ENCODE measurements around the gene USP47. TPM values are rescaled to one million over a fixed set of nuclear protein-coding genes. Genes with fewer than 3 reads are reported as not detected.

The USP47 gene
- total RNA-seq, 2 experiments from 2014 or later, result 42.2 to 44.1 TPM

GRCh38 chr11:11865449-11865848, 23.7 kb downstream of the USP47 start:
- ChIA-PET POLR2A (interaction anchor here (0.6 to 1.6 kb wide), 2 partner anchors 14 to 18 kb away, joined by 3 to 4 read pairs; no protein-coding TSS in a partner anchor), CTCF (ENCODE audit: unreplicated experiment) (no interaction called here)
- intact Hi-C loops (cut with micrococcal nuclease; ENCODE audit: unreplicated experiment), result no loop called here
- no TSS peak for BruUV-seq (replicated peaks)
- Histone ChIP-seq H3K9me2 (ENCODE audit: insufficient read depth, low read length) (no peaks in the 10 kb centered on the region), H3K4me2 (ENCODE audit: low read length) (peak overlapping the region; percentile 42), H3K4me3 (ENCODE audit: low read depth, low read length, poor library complexity, severe bottlenecking) (peak overlapping the region; percentile 7), H3K27ac (ENCODE audit: low read depth, low read length, poor library complexity, severe bottlenecking) (peak overlapping the region; percentile 37), H3K4me1 (ENCODE audit: insufficient read depth, low read length, poor library complexity, severe bottlenecking) (peaks cover 24% of the 10 kb centered on the region), H4K20me1 (ENCODE audit: insufficient read depth, low read length) (no peaks in the 10 kb centered on the region; the same call in 1 of the 2 replicates), H3K9me3 (ENCODE audit: low read length) (peaks cover 20% of the 10 kb centered on the region), H3K79me2 (ENCODE audit: insufficient read depth, low read depth, low read length) (peaks cover 100% of the 10 kb centered on the region), H3K36me3 (ENCODE audit: insufficient read depth, low read length) (peaks cover 23% of the 10 kb centered on the region), H2AFZ (ENCODE audit: low read length) (no peak overlapping the region)
- TF ChIP-seq CTCF (conservative IDR thresholded peaks at IDR 0.05; ENCODE audit: low read length) (no peak), EZH2phosphoT487 (IDR thresholded peaks at IDR 0.05; ENCODE audit: borderline replicate concordance, low read depth, low read length) (no peak)
- no peak for DNase-seq (ENCODE audit: low spot score)

GRCh38 chr11:11866203-11866602, 24.4 kb downstream of the USP47 start:
- Histone ChIP-seq H3K27ac (ENCODE audit: low read depth, low read length, poor library complexity, severe bottlenecking) (peak overlapping the region; percentile 1), H3K9me3 (ENCODE audit: low read length) (peaks cover 20% of the 10 kb centered on the region), H3K79me2 (ENCODE audit: insufficient read depth, low read depth, low read length) (peaks cover 99% of the 10 kb centered on the region), H3K9me2 (ENCODE audit: insufficient read depth, low read length) (no peaks in the 10 kb centered on the region), H3K4me2 (ENCODE audit: low read length) (peak overlapping the region; percentile 42; the same call in 1 of the 2 replicates), H4K20me1 (ENCODE audit: insufficient read depth, low read length) (no peaks in the 10 kb centered on the region; the same call in 1 of the 2 replicates), H3K4me3 (ENCODE audit: low read depth, low read length, poor library complexity, severe bottlenecking) (no peak overlapping the region), H3K36me3 (ENCODE audit: insufficient read depth, low read length) (peaks cover 23% of the 10 kb centered on the region), H3K4me1 (ENCODE audit: insufficient read depth, low read length, poor library complexity, severe bottlenecking) (peaks cover 26% of the 10 kb centered on the region), H2AFZ (ENCODE audit: low read length) (no peak overlapping the region)
- CTCF ChIA-PET (ENCODE audit: unreplicated experiment), result no interaction called here
- DNase-seq (ENCODE audit: low spot score), result no peak
- TF ChIP-seq CTCF (conservative IDR thresholded peaks at IDR 0.05; ENCODE audit: low read length), result no peak
- TF ChIP-seq EZH2phosphoT487 (IDR thresholded peaks at IDR 0.05; ENCODE audit: borderline replicate concordance, low read depth, low read length), result no peak
- BruUV-seq (replicated peaks), result no TSS peak
- POLR2A ChIA-PET, result interaction anchor here (0.6 to 1.6 kb wide), 3 partner anchors 14 to 24 kb away, joined by 3 to 4 read pairs (median 3); partner anchors contain the start of gene USP47
- intact Hi-C loops (cut with micrococcal nuclease; ENCODE audit: unreplicated experiment), result no loop called here

GRCh38 chr11:11867720-11868119, 25.9 kb downstream of the USP47 start:
- Histone ChIP-seq H3K4me1 (ENCODE audit: insufficient read depth, low read length, poor library complexity, severe bottlenecking) (peaks cover 33% of the 10 kb centered on the region), H3K79me2 (ENCODE audit: insufficient read depth, low read depth, low read length) (peaks cover 97% of the 10 kb centered on the region), H3K36me3 (ENCODE audit: insufficient read depth, low read length) (peaks cover 23% of the 10 kb centered on the region), H3K4me2 (ENCODE audit: low read length) (no peak overlapping the region), H3K4me3 (ENCODE audit: low read depth, low read length, poor library complexity, severe bottlenecking) (no peak overlapping the region), H2AFZ (ENCODE audit: low read length) (no peak overlapping the region), H4K20me1 (ENCODE audit: insufficient read depth, low read length) (no peaks in the 10 kb centered on the region; the same call in 1 of the 2 replicates), H3K27ac (ENCODE audit: low read depth, low read length, poor library complexity, severe bottlenecking) (no peak overlapping the region), H3K9me2 (ENCODE audit: insufficient read depth, low read length) (no peaks in the 10 kb centered on the region), H3K9me3 (ENCODE audit: low read length) (peaks cover 20% of the 10 kb centered on the region)
- no peak for TF ChIP-seq CTCF (conservative IDR thresholded peaks at IDR 0.05; ENCODE audit: low read length)
- no peak for TF ChIP-seq EZH2phosphoT487 (IDR thresholded peaks at IDR 0.05; ENCODE audit: borderline replicate concordance, low read depth, low read length)
- intact Hi-C loops (cut with micrococcal nuclease; ENCODE audit: unreplicated experiment), result no loop called here
- DNase-seq (ENCODE audit: low spot score), result no peak
- no TSS peak for BruUV-seq (replicated peaks)
- POLR2A ChIA-PET, result interaction anchor here (0.6 kb wide), 1 partner anchor 18 kb away, joined by 3 read pairs; no protein-coding TSS in a partner anchor
- CTCF ChIA-PET (ENCODE audit: unreplicated experiment), result no interaction called here
